Spleen (tissue), 7 donors: ENCODE data around the gene ATP7A.

Experiments used
- POLR2A ChIP-seq, 3 donors: fragments of 450-650 bp; IDR thresholded peaks; one replicate each; pipeline ENCODE4 v1.5.1; 2017; ENCODE audit warnings: antibody characterized with exemption in 3 of 3, mild to moderate bottlenecking in 1 of 3
- POLR2AphosphoS5 ChIP-seq, 3 donors: sonication (generic); formaldehyde crosslinking; IDR thresholded peaks; one replicate each; pipeline ENCODE4 v1.5.1; 2017; ENCODE audit warnings: antibody characterized with exemption in 3 of 3
- TF ChIP-seq, protein P1 (sequence below), 11 experiments: fragments of 200-600 bp in 7 of 11; fragments of 450-650 bp in 4 of 11; sonication (generic) in 4 of 11; IDR thresholded peaks in 8 of 11; conservative IDR thresholded peaks in 3 of 11; 1 replicate in 7 of 11; 2 replicates in 4 of 11; pipeline versions ENCODE4 v1.4.0 to v1.8.0; 2016 to 2021; ENCODE audit warnings: antibody characterized with exemption in 11 of 11, inconsistent platforms in 4 of 11, mild to moderate bottlenecking in 1 of 11
- donor health status: DM: no; HTN: no; CAD: no; lungs with moderate emphysema.
- donor health status: DM: no; HTN: no; CAD: no.
- donor health status: DM: no; HTN: no; CAD: no.

DNA sequence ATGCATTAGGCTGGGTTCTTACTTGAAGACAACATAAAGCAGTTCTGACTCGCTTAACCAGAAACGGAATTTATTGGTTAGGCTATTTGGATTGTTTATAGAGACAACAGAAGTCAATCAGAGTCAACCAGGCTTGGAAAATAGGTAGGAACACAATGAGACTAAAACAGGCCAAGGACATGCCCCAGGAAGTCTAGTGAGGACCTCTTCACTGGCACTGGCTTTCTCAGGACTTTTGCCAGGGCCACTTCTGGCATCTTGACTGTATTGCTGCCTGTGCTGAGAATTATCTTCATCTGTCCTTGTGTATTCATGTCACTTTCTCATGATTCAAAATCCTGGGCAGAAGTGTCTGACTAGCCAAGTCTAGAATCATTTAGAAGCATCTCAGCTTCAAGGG, 39.3 kb downstream of the ATP7A start:
- TF ChIP-seq, protein P1, sequence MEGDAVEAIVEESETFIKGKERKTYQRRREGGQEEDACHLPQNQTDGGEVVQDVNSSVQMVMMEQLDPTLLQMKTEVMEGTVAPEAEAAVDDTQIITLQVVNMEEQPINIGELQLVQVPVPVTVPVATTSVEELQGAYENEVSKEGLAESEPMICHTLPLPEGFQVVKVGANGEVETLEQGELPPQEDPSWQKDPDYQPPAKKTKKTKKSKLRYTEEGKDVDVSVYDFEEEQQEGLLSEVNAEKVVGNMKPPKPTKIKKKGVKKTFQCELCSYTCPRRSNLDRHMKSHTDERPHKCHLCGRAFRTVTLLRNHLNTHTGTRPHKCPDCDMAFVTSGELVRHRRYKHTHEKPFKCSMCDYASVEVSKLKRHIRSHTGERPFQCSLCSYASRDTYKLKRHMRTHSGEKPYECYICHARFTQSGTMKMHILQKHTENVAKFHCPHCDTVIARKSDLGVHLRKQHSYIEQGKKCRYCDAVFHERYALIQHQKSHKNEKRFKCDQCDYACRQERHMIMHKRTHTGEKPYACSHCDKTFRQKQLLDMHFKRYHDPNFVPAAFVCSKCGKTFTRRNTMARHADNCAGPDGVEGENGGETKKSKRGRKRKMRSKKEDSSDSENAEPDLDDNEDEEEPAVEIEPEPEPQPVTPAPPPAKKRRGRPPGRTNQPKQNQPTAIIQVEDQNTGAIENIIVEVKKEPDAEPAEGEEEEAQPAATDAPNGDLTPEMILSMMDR (IDR thresholded peaks at IDR 0.05 in 8 of 11, conservative IDR thresholded peaks at IDR 0.05 in 3 of 11) = no peak
- TF ChIP-seq POLR2AphosphoS5 (IDR thresholded peaks at IDR 0.05) (no peak), POLR2A (IDR thresholded peaks at IDR 0.05) (no peak)
